SKM-1 treated with dmso at 0.1 percent for 144 hours (cell line): Measurements from ENCODE around the gene TARDBP.
"Not testable (repeated sequence)": the region's sequence is repeated elsewhere in the genome, so short reads cannot be mapped to it uniquely, and the experiment has no call there.

Experiments
- DNase-seq: peaks from one replicate; lab custom pipeline; 2025; ENCODE audit not compliant: unreplicated experiment; lab: John Stamatoyannopoulos, UW

Gene TARDBP

DNA sequence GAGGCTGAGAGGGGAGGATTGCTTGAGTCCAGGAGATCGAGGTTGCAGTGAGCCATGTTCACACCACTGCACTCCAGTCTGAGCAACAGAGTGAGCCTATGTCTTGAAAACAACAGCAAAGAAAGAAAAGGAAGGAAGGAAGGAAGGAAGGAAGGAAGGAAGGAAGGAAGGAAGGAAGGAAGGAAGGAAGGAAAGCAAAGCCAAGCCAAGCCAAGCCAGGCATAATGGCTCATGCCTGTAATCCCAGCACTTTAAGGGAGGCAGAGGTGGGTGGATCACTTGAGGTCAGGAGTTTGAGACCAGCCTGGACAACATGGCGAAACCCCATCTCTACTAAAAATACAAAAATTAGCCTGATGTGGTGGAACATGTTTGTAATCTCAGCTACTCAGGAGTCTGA lies 20.4 kb upstream of the TARDBP start:
- not testable (repeated sequence) for DNase-seq

DNA sequence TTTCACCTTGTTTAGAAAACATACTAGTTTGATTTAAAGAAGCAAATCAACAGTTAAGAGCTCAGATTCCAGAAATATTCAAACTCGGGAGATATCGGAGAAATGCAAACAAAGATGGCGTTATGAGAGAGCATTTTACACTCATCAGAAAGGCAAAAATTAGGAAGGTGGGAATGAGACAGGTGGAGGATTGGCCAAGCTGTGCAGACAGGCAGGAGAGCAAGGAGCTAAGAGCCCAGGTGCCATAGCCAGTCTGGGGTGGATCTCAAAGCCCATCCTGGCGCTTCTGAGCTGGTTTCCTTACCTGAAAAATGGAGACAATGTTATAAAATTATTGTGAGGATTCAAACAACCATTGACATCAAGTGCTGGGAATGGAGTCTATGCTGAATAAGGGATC lies 19.6 kb upstream of the TARDBP start:
- DNase-seq, result no peak

DNA sequence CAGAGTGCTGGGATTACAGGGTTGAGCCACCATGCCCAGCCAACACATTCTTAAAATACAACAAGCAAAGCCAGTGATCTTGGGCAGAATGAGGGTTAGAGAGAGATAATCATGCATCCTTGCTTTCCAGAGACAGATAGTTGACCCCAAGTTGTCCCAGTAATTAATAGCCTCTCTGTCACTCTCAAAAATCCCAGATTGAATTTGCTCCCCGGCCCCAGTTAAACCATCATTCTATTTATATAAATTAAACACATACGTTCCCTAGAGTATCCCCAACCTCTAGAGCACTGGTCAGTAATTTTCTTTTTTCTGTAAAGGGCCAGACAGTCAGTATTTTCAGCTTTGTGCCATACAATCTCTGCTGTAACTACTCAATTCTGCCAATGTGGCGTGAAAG lies 16.4 kb upstream of the TARDBP start:
- no peak for DNase-seq

- DNase-seq, result no peak
Measured at GRCh38 chr1:11000526-11000925, 11.9 kb upstream of the TARDBP start.

DNA sequence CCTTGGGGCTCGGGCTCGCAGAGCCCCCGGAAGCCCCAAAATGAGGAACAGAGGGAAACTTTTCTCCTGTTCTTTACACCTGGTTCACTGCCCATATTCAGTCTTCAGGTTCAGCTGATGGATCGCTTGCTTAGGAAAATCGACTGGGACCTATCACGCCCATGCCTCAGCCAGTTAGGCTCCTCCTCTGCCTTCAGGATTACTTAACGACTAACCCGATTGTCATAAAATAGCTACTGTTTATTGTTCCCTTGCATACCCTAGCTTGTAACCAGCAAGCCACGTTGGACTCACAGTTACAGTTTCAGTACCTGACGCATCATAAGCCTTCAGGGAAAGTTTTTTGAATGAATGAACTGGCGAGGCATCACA lies 692 bp downstream of the TARDBP start:
- DNase-seq, result peak; percentile 55

- DNase-seq, result not testable (repeated sequence)
Measured at GRCh38 chr1:11019358-11019757, 6.9 kb downstream of the TARDBP start.

DNA sequence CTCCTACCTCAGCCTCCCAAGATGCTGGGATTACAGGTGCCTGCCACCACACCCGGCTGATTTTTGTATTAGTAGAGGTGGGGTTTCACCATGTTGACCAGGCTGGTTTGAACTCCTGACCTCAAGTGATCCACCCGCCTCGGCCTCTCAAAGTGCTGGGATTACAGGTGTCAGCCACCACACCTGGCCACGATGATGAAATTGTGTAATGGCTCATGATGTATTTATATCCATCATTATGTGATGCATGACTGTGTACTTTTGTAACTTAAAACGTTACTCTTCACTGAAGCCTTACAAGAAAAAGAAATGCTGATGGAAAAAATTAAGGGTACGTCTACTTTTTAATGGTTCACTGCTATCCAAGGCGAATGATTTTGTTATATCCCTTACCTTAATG lies 7.5 kb downstream of the TARDBP start:
- DNase-seq, result no peak

DNA sequence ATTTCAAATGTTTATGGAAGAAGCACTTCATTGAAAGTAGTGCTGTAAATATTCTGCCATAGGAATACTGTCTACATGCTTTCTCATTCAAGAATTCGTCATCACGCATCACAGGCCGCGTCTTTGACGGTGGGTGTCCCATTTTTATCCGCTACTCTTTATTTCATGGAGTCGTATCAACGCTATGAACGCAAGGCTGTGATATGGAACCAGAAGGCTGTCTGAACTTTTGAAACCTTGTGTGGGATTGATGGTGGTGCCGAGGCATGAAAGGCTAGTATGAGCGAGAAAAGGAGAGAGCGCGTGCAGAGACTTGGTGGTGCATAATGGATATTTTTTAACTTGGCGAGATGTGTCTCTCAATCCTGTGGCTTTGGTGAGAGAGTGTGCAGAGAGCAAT lies 10.7 kb downstream of the TARDBP start:
- no peak for DNase-seq

DNA sequence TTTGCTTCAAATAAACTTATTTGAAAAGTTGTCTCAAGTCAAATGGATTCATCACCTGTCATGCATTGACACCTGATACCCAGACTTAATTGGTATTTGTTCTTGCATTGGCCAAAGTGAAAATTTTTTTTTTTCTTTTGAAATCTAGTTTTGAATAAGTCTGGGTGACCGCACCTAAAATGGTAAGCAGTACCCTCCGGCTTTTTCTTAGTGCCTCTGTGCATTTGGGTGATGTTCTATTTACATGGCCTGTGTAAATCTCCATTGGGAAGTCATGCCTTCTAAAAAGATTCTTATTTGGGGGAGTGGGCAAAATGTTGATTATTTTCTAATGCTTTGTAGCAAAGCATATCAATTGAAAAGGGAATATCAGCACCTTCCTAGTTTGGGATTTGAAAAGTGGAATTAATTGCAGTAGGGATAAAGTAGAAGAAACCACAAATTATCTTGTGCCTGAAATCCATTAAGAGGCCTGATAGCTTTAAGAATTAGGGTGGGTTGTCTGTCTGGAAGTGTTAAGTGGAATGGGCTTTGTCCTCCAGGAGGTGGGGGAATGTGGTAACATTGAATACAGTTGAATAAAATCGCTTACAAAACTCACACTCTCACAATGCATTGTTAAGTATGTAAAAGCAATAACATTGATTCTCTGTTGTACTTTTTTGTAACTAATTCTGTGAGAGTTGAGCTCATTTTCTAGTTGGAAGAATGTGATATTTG lies 11.9 kb downstream of the TARDBP start:
- DNase-seq, result no peak

DNA sequence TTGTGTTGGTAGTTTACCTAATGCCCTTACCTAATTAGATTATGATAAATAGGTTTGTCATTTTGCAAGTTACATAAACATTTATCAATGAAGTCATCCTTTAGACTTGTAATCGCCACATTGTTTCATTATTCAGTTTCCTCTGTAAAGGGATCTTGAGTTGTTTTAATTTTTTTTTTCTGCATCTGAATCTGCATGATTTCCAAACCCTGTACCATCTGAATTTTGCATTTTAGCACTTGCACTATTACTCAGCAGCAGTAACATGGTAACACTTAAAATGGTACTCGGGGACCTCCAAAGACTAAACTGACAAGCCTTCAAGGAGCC lies 12.4 kb downstream of the TARDBP start:
- no peak for DNase-seq

- no peak for DNase-seq
Measured at GRCh38 chr1:11025618-11026017, 13.2 kb downstream of the TARDBP start.

GRCh38 chr1:11026052-11026451 lies 13.6 kb downstream of the TARDBP start:
- no peak for DNase-seq

DNA sequence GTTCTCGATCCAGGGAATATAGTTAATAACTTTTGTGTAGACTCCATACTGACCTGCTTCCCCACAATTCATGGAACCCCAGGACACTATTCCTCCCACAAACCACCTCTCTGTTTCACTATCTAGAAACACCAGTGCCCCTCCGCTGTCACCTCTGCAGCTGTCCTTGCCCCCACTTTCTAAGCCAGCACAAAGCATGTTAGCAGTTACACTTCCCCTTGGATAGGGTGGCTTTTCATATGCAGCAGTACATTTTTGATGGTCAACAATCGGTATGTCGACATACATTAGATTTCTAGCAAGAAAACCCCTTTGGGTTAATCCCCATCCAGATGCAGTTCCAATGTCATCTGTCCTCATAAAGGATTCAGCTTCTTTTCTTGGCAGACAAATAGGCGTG lies 14.4 kb downstream of the TARDBP start:
- no peak for DNase-seq

DNA sequence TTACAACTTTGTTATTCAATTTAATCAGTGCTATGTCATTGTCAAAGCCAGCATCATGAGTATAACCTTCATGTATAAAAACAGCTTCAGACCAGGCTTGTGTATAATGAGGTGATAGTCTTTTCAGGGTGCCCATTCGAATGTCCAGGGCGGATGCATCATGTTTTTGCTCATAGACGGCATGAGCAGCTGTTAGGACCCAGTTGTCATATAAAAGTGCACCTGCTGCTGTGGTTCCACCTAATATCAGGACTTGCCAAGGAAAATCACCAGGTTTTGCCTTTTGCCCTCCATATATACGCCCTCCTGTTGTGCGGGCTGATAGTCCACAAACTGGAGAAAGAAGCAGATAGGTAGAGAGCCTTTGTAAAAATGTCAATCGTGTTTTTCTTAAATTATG lies 14.9 kb downstream of the TARDBP start:
- DNase-seq, result no peak

GRCh38 chr1:11028018-11028417 lies 15.6 kb downstream of the TARDBP start:
- DNase-seq, result no peak

DNA sequence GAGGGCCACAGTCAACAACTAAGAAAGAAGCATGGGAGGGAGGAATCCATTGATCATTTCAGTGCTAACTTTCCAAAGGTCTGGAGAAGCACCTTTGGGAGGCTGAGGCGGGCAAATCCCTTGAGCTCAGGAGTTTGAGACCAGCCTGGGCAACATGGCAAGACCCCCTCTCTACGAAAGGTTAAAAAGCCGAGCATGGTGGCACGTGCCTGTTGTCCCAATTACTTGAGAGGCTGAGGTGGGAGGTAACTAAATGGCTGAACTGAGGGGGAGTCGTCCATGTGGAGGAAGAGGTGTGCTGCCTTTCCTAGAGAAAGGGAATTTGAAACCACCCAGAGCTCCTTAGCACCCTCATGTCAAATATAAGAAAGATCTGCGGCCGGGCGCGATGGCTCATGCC lies 18.4 kb downstream of the TARDBP start:
- DNase-seq, result no peak

GRCh38 chr1:11031624-11032262 lies 19.3 kb downstream of the TARDBP start:
- DNase-seq, result no peak

DNA sequence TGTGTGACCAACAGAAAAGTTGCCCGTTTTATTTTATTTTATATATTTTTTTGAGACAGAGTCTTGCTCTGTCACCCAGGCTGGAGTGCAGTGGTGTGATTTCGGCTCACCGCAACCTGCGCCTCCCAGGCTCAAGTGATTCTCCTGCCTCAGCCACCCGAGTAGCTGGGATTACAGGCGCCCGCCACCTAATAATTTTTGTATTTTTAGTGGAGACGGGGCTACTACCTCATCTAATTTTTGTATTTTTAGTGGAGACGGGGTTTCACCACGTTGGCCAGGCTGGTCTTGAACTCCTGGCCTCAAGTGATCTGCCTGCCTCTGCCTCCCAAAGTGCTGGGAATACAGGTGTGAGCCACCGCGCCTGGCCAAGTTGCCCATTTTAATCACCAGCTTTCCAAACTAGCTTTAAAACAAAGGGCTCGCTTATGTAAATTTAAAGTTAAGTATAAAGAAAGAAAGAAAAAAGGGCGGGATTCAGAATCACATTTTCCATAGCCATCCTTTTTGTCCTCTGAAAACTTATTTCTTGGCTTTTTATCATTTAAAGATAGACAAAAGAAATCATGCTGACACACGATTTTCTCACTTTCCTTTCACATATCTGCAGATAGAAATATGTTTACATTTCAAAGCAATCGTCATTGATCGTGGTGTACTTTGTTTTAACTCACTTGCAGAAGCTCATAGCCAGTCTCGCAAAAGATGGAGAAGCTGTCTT lies 24.7 kb downstream of the TARDBP start:
- not testable (repeated sequence) for DNase-seq

DNA sequence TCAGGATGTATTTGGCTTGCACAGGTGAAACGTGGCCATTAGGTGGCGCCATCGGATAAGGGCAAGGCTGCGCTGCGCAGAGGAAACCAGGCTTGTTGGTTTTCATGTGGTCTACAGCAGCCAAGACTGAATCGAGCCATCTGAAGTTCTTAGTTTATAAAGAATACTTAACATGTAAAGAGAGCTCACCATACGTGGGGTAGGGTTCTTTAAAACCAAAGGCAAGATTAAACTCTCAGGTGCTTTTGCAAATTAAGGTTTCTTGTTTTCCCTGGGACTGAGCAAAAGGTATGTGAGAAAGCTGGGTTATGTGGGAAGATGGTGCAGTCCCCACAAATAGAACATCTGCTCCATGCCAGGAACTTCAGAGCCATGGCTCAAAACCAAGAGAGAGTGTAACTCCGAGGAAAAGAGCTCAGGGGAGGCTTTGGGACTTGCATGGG lies 25.3 kb downstream of the TARDBP start:
- DNase-seq, result peak; percentile 79

DNA sequence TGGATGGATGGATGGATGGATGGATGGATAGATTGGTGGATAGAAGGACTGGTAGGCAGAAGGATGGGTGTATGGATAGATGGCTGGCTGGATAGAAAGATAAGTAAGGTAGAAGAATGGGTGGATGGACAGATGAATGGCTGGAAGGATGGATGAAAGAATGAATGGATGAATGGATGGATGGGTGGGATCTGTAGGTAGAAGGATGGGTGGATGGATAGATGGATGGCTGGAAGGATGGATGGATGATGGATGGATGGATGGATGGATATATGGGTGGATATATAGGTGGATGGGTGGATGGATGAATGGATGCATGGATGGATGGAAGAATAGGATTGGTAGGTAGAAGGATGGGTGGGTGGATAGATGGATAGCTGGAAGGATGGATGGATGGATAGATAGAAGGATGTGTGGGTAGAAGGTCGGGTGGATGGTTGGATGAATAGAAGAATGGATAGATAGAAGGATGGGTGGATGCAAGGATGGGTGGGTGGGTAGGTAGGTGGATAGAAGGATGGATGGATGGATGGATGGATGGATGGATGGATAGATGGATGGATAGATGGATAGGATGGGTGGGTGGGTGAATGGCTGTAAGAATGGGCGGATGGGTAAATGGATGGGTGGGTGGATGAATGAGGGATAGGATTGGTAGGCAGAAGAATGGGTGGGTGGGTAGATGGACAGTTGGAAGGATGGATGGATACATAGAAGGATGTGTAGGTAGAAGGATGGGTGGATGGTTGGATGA lies 27.1 kb downstream of the TARDBP start:
- no peak for DNase-seq

GRCh38 chr1:11040105-11040429 lies 27.6 kb downstream of the TARDBP start:
- not testable (repeated sequence) for DNase-seq

- DNase-seq, result no peak
Measured at GRCh38 chr1:11041048-11041447, 28.6 kb downstream of the TARDBP start.
